Stimulated activated naive CD8-positive, alpha-beta T cell treated with anti-CD3 and anti-CD28 coated beads, Interleukin-15, amount 100 ng/mL, for 72 hours (primary cell): ENCODE data around the gene RALGPS2.

Experiments used
- ATAC-seq: fragments of 150-1000 bp; cut with Tn5 transposase; 2 replicates; pipeline ENCODE4 v1.10.0; 2021; ENCODE audit warnings: mild to moderate bottlenecking, moderate library complexity
- DNase-seq, 2 donors: peaks; one replicate each; pipeline ENCODE4 v3.0.0; 2021 to 2022
- H3K27ac Mint-ChIP-seq, 2 donors: one replicate each; pipeline ENCODE4 v1.8.0; 2022; ENCODE audit warnings: mild to moderate bottlenecking in 2 of 2, mixed read lengths in 2 of 2, moderate library complexity in 2 of 2
- H3K27me3 Mint-ChIP-seq: one replicate; pipeline ENCODE4 v1.8.0; 2022; ENCODE audit warnings: mixed read lengths
- H3K4me1 Mint-ChIP-seq: one replicate; pipeline ENCODE4 v1.8.0; 2022; ENCODE audit warnings: mild to moderate bottlenecking, mixed read lengths
- H3K4me3 Mint-ChIP-seq, 2 donors: one replicate each; pipeline ENCODE4 v1.8.0; 2022; ENCODE audit warnings: mild to moderate bottlenecking in 2 of 2, mixed read lengths in 2 of 2, moderate library complexity in 1 of 2
- H3K9me3 Mint-ChIP-seq, 2 donors: one replicate each; pipeline ENCODE4 v1.8.0; 2022; ENCODE audit warnings: mixed read lengths in 2 of 2

RALGPS2 gene

DNA sequence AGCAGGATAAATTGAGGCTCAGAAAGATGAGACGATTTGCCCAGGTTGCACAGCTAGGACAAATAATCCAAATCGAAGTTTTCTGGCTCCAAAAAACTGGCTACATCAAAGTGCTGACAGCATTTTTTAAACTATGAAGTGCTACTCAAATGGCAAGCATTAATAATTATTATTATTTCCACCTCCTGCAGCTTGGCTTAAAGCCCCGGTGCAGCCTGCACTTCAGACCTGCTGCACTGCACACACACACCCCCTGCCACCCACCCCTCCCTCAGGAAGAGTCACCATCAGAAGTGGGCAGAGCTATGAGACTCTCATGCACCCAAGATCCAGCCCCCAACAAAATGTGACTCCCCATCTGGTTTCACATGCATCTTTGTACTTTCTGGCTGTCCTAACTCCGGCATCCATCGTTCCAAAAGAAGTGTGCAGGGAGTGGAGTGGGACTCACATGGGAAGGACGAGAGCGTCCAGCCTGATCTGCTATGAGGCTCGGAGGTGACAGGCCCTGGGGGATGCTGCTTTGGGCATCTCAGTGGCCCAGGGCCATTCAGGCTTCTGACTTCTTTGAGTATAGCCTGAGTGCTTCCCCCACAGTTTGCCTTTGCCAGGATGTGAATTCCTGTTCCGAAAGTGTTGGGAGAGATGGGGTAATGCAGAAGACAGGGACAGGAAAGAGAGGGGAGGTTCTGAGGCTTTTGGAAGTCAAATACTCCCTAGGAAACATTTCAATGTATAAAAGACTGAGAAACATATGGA, 235.6 kb downstream of the RALGPS2 start:
- Mint-ChIP-seq H3K4me1 (peaks cover 9% of the 10 kb centered on the region), H3K27me3 (peaks cover 4% of the 10 kb centered on the region), H3K4me3 (no peak overlapping the region), H3K9me3 (peaks cover 23 to 27% of the 10 kb centered on the region in 2 donors), H3K27ac (no peak overlapping the region)
- ATAC-seq (no peak), DNase-seq (no peak)

DNA sequence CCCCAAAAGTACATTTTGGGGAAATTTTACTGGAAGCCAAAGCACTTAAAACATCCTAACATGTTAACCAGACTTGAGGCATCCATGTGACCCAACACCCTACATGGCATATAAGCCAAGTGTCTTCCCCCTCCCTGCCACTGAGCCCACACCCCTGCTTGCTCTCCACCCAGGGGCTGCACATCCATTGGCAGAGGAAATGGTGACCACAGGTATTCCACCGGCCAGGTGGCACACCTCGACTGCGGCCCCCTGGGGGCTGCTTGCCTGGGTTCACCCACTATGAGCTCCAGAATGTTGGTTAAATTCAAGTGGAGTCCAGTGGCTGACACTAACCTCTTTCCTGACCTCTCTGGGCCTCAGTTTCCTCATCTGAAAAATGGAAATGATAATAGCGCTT, 236.3 kb downstream of the RALGPS2 start:
- H3K27ac Mint-ChIP-seq: no peak overlapping the region
- H3K4me1 Mint-ChIP-seq: peaks cover 9% of the 10 kb centered on the region
- ATAC-seq (no peak), DNase-seq (no peak)
- no peak overlapping the region for H3K4me3 Mint-ChIP-seq
- peaks cover 23 to 27% of the 10 kb centered on the region in 2 donors for H3K9me3 Mint-ChIP-seq
- H3K27me3 Mint-ChIP-seq: no peaks in the 10 kb centered on the region

DNA sequence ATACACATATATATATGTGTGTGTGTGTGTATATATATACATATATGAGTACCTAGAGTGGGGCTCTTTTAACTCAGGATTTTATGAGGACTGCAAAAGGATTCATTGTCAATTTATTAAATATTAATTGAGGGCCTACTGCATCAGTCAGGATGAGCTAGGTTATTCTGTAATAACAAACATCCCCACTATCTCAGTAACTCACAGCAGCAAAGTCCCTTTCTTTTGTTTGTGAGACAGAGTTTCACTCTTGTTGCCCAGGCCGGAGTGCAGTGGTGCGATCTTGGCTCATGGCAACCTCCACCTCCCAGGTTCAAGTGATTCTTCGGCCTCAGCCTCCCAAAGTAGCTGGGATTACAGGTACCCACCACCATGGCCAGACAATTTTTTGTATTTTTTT, 236.8 kb downstream of the RALGPS2 start:
- DNase-seq (no peak), ATAC-seq (no peak)
- Mint-ChIP-seq H3K9me3 (peaks cover 23 to 27% of the 10 kb centered on the region in 2 donors), H3K4me1 (peaks cover 9% of the 10 kb centered on the region), H3K27me3 (no peaks in the 10 kb centered on the region), H3K27ac (no peak overlapping the region), H3K4me3 (no peak overlapping the region)

DNA sequence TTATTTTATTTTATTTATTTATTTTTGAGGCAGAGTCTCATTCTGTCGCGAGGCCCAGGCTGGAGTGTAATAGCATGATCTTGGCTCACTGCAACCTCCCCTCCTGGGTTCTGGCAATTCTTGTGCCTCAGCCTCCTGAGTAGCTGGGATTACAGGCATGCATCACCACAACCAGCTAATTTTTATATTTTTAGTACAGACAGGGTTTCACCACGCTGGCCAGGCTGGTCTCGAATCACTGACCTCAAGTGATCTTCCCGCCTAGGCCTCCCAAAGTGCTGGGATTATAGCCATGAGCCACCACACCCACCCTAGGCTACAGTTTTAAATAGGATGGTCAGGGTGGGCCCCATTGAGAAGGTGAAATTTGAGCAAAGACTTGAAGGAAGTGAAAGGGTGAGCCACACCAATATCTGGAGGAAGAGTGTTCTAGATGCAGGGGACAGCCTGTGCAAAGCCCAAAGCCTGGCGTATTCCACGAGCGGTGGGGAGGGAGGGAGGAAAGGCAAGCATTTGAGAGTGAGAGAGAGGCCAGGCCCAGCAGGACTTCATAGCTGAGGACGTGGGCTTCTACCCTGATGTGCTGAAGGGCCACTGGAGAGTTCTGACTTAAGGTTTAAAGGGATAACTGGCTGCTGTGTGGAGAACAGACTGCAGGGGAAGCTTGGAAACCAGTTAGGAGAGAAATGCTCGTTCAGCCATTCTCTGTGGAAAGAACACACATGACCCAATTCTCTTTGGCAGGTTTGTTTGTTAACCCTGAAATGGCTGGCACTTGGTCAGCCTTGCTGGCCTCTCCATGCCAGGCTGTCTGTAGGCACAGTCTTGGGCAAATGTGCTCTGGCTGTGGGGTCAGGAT, 238.0 kb downstream of the RALGPS2 start:
- DNase-seq (no peak), ATAC-seq (no peak)
- no peaks in the 10 kb centered on the region for H3K27me3 Mint-ChIP-seq
- peaks cover 23 to 27% of the 10 kb centered on the region in 2 donors for H3K9me3 Mint-ChIP-seq
- H3K4me3 Mint-ChIP-seq: no peak overlapping the region
- no peak overlapping the region for H3K27ac Mint-ChIP-seq
- peaks cover 9% of the 10 kb centered on the region for H3K4me1 Mint-ChIP-seq

DNA sequence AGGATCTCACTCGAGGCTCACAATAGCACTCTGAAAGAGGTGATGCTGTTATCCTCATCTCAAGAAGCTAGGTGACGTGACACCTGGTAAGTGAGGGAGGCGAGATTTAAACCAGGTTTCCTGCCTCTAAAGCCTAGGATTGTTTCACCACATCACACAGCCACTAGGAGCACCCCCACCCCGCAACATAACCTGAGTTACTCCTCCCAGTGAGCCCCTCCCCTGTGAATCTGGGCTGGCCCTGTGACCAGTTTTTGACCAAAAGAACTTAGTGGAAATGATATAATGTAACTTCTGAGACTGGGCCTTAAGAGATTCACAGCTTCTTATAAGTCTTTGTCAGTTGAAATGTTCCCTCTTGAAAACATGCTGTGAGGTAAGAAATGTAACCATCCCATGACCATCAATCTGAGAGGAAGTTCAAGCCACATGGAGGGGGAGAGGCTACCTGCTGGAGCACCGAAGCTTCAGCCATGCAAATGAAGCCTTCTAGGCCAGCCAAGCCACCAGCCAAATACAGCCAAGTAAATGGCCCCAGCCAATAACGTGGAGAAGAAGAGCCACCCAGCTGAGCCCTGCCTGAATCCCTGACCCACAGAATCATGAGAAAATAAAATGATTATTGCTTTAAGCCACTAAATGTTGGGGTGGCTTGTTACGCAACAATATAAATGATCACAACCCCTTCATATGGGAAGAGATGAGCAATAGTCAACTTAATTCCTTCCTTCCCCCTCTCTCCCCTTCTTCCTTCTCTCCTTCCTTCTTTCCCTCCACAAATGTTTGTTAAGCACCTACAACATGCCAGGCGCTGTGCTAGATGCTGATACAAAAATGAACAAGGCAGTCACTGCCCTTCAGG, 239.7 kb downstream of the RALGPS2 start:
- Mint-ChIP-seq H3K9me3 (peaks cover 18 to 21% of the 10 kb centered on the region in 2 donors), H3K4me1 (peaks cover 3% of the 10 kb centered on the region), H3K27me3 (no peaks in the 10 kb centered on the region), H3K4me3 (no peak overlapping the region), H3K27ac (no peak overlapping the region)
- ATAC-seq (no peak), DNase-seq (no peak)

DNA sequence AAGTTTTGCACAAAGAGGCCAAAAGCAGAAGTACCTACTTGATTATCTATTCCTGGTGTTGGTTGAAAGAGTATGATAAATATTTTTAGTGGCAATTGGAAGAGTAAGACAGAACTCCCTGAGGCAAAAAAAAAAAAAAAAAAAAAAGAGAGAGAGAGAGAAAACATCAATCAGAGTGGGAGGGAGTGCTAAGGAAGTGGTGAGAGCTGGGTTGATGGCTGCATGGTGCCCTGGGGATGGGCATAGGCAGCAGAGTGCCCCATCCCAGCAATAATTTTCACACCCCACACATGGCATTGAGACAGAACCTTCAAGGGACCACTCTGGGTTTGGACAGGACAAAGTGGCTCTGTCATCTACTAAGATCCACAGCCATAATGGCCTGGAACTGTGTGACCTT, 241.3 kb downstream of the RALGPS2 start:
- Mint-ChIP-seq H3K4me1 (no peaks in the 10 kb centered on the region), H3K4me3 (no peak overlapping the region), H3K27ac (no peak overlapping the region), H3K27me3 (no peaks in the 10 kb centered on the region), H3K9me3 (peaks cover 12 to 15% of the 10 kb centered on the region in 2 donors)
- no peak for DNase-seq
- no peak for ATAC-seq

DNA sequence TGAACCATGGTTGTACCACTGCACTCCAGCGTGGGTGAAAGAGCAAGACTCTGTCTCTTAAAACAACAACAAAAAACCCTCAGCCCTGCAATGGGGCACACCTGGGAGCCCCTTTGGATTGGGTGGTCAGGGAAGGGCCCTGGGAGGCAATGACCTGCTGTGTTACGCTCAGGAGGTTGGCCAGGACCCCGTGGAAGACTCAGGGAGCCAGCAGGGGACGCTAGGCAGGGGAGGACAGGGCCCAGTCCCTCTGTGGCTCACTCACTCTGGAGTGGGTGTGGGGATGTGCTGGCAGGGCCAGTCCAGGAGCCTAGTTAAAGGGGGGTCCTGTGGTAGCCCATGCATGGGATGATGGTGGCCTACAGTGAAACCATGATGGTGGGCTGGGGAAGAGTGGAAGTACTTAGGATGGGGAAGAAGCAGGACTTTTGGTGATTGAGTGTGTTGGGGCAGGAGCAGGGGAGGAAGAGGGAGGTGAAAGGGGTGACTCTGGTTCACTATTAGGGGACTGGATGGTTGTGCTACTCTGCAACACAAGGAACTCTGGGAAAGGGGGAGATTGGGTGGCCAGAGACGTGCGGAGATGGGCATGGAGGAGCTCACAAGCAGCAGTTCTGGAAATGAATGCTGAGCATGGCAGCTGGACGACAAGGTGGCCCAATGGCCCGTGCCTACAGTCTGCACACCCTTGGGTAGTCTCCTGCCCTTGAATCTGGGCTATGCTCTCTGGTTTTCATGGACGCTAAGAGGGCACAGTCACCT, 244.4 kb downstream of the RALGPS2 start:
- Mint-ChIP-seq H3K27ac (no peak overlapping the region), H3K27me3 (peaks cover 9% of the 10 kb centered on the region)
- ATAC-seq: peak; percentile 31

DNA sequence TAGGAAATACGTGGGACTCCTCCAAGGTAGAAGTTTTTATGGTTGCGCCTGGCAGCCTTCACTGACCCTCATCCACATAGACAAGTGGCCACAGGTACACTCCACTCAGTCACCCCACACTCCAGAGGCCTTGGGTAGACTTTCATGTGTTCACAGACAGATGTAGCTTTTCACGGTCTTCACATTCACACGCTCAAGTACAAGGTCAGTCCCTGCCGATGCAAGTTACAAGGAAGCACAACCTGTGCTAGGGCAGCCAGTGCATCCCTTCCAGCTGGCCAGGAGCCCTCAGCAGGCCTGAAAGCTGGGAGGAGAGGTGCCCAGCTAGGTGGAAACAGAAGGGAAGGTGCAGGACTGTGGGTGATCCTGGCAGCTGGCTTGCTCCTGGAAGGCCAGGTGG, 245.1 kb downstream of the RALGPS2 start:
- H3K4me1 Mint-ChIP-seq: peaks cover 16% of the 10 kb centered on the region
- peaks cover 9% of the 10 kb centered on the region for H3K27me3 Mint-ChIP-seq
- no peak for DNase-seq
- H3K27ac Mint-ChIP-seq: no peak overlapping the region
- no peak overlapping the region for H3K4me3 Mint-ChIP-seq
- peaks cover 5 to 7% of the 10 kb centered on the region in 2 donors for H3K9me3 Mint-ChIP-seq
- ATAC-seq: peak; percentile 31

More for the DNA sequence above, 244.4 kb downstream of the RALGPS2 start:
- H3K4me3 Mint-ChIP-seq: no peak overlapping the region
- H3K4me1 Mint-ChIP-seq: peaks cover 16% of the 10 kb centered on the region
- DNase-seq: no peak
- peaks cover 10 to 12% of the 10 kb centered on the region in 2 donors for H3K9me3 Mint-ChIP-seq
